Neural cell (in vitro differentiated cells): ENCODE measurements around the gene SLC32A1.

Experiments used
- CTCF ChIP-seq: fragments of 450-650 bp; IDR thresholded peaks from 2 replicates; pipeline ENCODE4 v1.5.1; 2014; ENCODE audit warnings: antibody characterized with exemption, mild to moderate bottlenecking, moderate library complexity; ENCODE audit not compliant: poor library complexity, severe bottlenecking
- EP300 ChIP-seq: fragments of 450-650 bp; conservative IDR thresholded peaks from 2 replicates; pipeline ENCODE4 v1.6.1; 2014; ENCODE audit warnings: antibody characterized with exemption, mild to moderate bottlenecking, moderate library complexity; ENCODE audit not compliant: poor library complexity, severe bottlenecking
- EZH2 ChIP-seq: fragments of 200-600, 300-800 bp; shearing (Covaris generic), sonication (generic); IDR thresholded peaks from 2 replicates; pipeline ENCODE4 v1.6.1; 2014; ENCODE audit warnings: antibody characterized with exemption, low read length, borderline replicate concordance, mild to moderate bottlenecking; ENCODE audit not compliant: insufficient read depth, poor library complexity, severe bottlenecking
- POLR2AphosphoS5 ChIP-seq: IDR thresholded peaks from 2 replicates; pipeline ENCODE4 v1.6.1; 2012
- RAD21 ChIP-seq: fragments of 450-650 bp; conservative IDR thresholded peaks from 2 replicates; pipeline ENCODE4 v1.6.1; 2014; ENCODE audit warnings: antibody characterized with exemption, mild to moderate bottlenecking, moderate library complexity
- REST ChIP-seq: IDR thresholded peaks from 2 replicates; pipeline ENCODE4 v1.6.1; 2012; ENCODE audit warnings: borderline replicate concordance
- SMC3 ChIP-seq: fragments of 450-650 bp; conservative IDR thresholded peaks from 2 replicates; pipeline ENCODE4 v1.6.1; 2014; ENCODE audit warnings: antibody characterized with exemption, mild to moderate bottlenecking, moderate library complexity; ENCODE audit not compliant: poor library complexity
- TAF1 ChIP-seq: IDR thresholded peaks from 2 replicates; pipeline ENCODE4 v1.6.1; 2012; ENCODE audit warnings: low read depth

- TF ChIP-seq EP300 (no peak), CTCF (no peak), POLR2AphosphoS5 (no peak), RAD21 (no peak), REST (no peak), SMC3 (no peak), TAF1 (no peak), EZH2 (no peak)
Observed at GRCh38 chr20:38680500-38681306, 43.6 kb upstream of the SLC32A1 start.
